Measurements from ENCODE around the gene NRXN3.
"Not testable (repeated sequence)": the region's sequence is repeated elsewhere in the genome, so short reads cannot be mapped to it uniquely, and the experiment has no call there.

Gene NRXN3

GRCh38 chr14:79110564-79110963 is 940.4 kb downstream of the NRXN3 start:
- not testable (repeated sequence) for DNase-seq

- no peak for DNase-seq
Measured at GRCh38 chr14:79111987-79112501, 941.9 kb downstream of the NRXN3 start.

- no peak for DNase-seq
Measured at GRCh38 chr14:79117561-79117960, 947.4 kb downstream of the NRXN3 start.

GRCh38 chr14:79118291-79118690 is 948.1 kb downstream of the NRXN3 start:
- no peak for DNase-seq

GRCh38 chr14:79134361-79134760 is 964.2 kb downstream of the NRXN3 start:
- DNase-seq: peak in 6 of 58 donors; percentile 0 to 59 (median 20)

- DNase-seq: peak in 1 of 58 donors; percentile 0
Measured at GRCh38 chr14:79136071-79137044, 966.2 kb downstream of the NRXN3 start.

GRCh38 chr14:79137045-79137430 is 966.9 kb downstream of the NRXN3 start:
- peak in 2 of 58 donors; percentile 7 to 11 for DNase-seq

- DNase-seq: no peak
Measured at GRCh38 chr14:79137836-79138235, 967.7 kb downstream of the NRXN3 start.

- no peak for DNase-seq
Measured at GRCh38 chr14:79144896-79145295, 974.7 kb downstream of the NRXN3 start.

- DNase-seq: peak in 5 of 58 donors; percentile 2 to 33 (median 14)
Measured at GRCh38 chr14:79150226-79150625, 980.1 kb downstream of the NRXN3 start.

- DNase-seq: no peak
Measured at GRCh38 chr14:79157369-79157768, 987.2 kb downstream of the NRXN3 start.

- no peak for DNase-seq
Measured at GRCh38 chr14:79161571-79161970, 991.4 kb downstream of the NRXN3 start.

- DNase-seq: no peak
Measured at GRCh38 chr14:79162833-79163232, 992.7 kb downstream of the NRXN3 start.

- no peak for DNase-seq
Measured at GRCh38 chr14:79165471-79166090, 995.4 kb downstream of the NRXN3 start.

GRCh38 chr14:79166171-79166570 is 996.0 kb downstream of the NRXN3 start:
- DNase-seq: no peak

GRCh38 chr14:79167957-79168356 is 997.8 kb downstream of the NRXN3 start:
- no peak for DNase-seq

GRCh38 chr14:79175671-79176070 is 1005.5 kb downstream of the NRXN3 start:
- DNase-seq: peak in 4 of 58 donors; percentile 2 to 19 (median 8)

- DNase-seq: no peak
Measured at GRCh38 chr14:79177106-79177505, 1006.9 kb downstream of the NRXN3 start.

- no peak for DNase-seq
Measured at GRCh38 chr14:79178719-79179118, 1008.5 kb downstream of the NRXN3 start.

GRCh38 chr14:79179985-79180384 is 1009.8 kb downstream of the NRXN3 start:
- DNase-seq: no peak

GRCh38 chr14:79180656-79181055 is 1010.5 kb downstream of the NRXN3 start:
- DNase-seq: no peak

GRCh38 chr14:79186523-79186922 is 1016.4 kb downstream of the NRXN3 start:
- no peak for DNase-seq

Data from anterior cingulate cortex (tissue), 58 donors.